A172 (cell line): ENCODE results near the gene RAPGEF4. TPM values are rescaled to one million over a fixed set of nuclear protein-coding genes. Genes with fewer than 3 reads are reported as not detected.
"Not testable (repeated sequence)": the region's sequence is repeated elsewhere in the genome, so short reads cannot be mapped to it uniquely, and the experiment has no call there.

ENCODE experiments used
- DNase-seq: peaks from one replicate; pipeline ENCODE4 v3.0.0-alpha.2; 2015; ENCODE audit warnings: low spot score
- total RNA-seq: library from RNA; depleted of rRNA; stranded (reverse); fragments of >200 nt; shearing (Covaris generic); gene quantifications from 2 replicates; pipeline ENCODE4 v1.2.3, GENCODE V29; 2014

RAPGEF4 gene
- total RNA-seq, 1 experiment from 2014 or later: not detected

GRCh38 chr2:173033084-173033483, 297.4 kb downstream of the RAPGEF4 start:
- DNase-seq: no peak

DNA sequence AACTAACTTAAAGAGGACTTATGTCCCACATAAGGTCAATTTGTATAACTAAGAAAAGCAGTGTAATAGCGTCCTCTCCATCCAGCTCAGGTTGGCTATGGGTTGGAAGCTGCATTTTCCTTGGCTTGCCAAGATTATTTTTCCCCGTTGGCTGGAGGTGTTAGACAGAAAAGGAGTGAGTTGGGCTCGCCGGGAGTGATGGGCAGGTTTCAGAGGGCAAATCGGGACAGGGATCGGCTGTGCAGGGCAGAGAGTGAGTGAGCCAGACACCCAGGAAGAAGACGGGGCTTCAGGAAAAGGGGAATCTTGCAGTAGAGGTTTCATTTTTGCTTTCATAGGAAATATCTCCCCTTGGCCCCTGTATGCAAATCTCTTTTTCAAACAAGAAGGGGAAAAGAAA, 298.5 kb downstream of the RAPGEF4 start:
- DNase-seq: no peak

- no peak for DNase-seq
Observed at GRCh38 chr2:173037245-173038120, 301.8 kb downstream of the RAPGEF4 start.

DNA sequence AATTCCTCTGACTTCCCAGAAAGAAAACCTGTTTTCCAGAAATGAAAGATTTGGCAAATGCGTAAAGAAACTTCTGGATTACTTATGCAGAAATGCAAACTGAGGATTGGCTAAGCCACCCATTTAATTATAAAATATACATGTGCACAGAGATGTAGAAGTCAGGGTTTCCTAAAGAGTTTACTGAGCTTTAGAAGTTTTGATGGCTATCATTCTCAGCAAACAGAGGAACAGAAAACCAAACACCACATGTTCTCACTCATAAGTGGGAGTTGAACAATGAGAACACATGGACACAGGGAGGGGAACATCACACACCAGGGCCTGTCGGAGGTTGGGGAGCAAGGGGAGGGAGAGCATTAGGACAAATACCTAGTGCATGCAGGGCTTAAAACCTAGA, 302.6 kb downstream of the RAPGEF4 start:
- DNase-seq: not testable (repeated sequence)

DNA sequence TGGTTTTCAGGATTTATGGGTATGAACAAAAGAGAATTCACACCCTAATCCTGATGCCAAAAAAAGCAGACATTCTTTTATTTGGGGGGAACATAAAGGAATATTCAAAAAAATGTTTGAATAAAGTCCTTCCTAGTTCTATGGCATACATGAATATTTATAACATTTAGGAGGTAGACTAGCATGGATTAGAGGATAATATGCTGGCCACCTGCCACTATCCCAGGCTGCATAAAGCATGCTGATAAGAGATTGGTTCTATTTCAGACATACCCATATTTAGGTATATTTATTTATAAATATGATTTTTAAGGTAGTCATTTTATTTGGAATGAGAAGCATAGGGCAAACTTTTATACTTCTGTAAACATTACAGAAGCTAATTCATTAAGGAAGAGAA, 305.1 kb downstream of the RAPGEF4 start:
- DNase-seq: no peak

DNA sequence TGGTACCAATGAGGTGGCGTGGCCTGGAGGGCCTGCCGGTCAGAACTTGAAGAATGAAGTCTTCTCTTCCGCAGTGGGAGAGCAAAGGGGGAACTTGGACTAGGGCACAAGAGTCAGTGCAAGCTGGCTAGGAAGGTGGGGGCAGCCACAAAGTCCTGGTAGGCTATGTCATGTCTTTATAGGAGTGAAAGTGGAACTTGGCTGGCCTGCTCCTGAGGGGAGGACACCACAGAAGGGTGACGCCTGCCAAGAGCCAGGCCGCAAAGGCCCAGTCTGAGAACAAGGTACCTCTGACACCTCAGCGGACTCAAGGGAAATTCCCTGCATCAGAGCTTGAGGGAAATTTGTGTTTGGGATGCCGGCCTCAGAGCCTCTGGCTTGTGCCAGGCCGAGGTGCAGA, 307.8 kb downstream of the RAPGEF4 start:
- DNase-seq: no peak

DNA sequence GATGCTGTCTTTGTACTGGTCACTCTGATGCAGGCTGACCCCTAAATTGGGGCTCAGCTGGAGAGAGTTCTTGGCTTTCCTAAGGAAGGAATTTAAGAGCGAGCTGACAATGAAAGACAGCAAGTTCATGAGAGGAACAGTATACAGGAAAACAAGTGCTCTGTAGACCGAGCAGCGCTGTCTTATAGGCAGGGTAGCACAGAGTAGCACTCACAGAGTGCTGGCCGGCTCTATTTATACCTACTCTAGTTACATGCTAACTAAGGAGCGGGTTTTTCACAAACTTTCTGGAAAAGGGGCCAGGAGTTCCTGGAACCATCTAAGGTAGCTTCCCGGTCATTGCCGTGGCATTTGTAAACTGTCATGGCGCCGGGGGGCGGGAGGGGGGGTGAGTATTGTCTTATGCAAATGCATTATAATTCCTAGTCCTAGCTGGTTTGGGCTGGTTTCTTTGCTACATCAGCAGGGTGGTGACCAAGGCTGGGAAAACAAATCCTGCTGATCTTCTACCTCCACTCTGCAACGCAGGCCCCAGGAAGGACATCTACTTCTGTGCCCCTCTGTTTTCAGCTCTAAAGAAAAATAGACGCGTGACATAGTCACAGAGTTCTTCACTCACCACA, 308.4 kb downstream of the RAPGEF4 start:
- DNase-seq: no peak

- no peak for DNase-seq
Observed at GRCh38 chr2:173044686-173045085, 309.0 kb downstream of the RAPGEF4 start.

- no peak for DNase-seq
Observed at GRCh38 chr2:173045181-173045580, 309.5 kb downstream of the RAPGEF4 start.

DNA sequence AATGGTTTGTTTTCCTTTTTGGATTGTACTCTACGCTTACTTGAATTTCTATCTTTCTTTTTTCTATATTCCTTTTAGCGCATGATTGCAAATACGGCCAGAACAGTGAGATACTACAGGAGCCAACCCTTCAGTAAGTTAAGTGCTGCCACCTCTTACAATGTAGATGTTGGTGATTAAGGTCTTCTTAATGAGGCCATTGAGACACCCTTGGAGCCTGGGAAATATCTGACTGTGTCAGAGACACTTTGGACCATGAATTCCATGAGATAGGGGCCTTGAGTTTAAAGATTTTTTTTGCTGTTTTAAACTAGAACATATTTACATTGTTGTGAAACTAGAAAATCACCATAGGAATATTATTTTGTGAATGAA, 312.9 kb downstream of the RAPGEF4 start:
- no peak for DNase-seq

GRCh38 chr2:173048897-173049661, 313.4 kb downstream of the RAPGEF4 start:
- DNase-seq: peak; percentile 99

- no peak for DNase-seq
Observed at GRCh38 chr2:173049831-173050230, 314.2 kb downstream of the RAPGEF4 start.

DNA sequence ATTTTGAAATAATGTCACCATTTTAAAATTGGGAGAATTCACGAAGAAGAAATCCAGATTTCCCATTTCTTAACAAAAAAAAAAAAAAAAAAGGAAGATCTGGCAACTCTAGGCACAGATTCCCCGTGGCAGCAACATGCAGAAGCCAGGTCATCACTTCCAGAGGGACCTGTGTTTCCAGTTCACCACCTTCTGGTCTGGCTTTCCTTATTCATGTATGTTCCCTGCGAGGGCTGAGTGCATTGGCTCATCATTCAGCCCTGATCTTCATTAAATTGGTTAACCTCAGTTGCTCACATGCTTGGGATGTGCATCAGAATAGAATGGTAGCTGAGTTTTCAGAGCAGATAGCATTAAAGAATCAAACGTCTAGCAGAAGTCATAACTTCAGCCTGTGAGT, 315.0 kb downstream of the RAPGEF4 start:
- DNase-seq: no peak

DNA sequence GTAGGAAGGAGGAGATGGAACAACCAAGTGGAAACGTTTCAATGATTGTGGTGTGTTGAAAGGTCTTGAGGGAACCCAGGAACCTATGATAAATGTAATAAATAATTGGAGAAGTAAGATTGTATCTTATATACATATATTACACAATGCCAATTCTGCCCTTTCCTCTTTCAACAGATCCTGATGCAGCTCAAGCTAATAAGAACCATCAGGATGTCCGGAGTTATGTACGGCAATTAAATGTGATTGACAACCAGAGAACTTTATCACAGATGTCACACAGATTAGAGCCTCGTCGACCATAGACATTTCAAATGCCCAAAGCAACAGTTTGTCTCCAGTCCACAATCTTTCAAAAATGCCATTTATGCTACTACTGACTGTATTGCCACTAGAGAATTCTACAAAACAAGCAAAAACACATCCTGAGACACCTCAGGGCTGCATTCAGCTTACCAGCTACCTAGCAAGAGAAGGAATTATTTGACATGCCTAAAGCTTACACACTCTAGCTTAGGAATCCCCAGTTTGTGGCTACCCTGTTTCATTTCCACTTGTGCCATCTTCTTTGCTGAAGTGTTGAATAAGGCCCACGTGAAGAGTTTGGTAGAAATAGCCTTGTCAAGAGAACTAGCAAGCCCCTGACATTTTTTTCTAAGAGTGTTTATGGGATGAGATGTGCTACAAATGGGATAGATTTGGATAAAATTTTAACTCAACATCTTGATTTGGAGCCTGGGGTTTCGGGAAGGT, 316.0 kb downstream of the RAPGEF4 start:
- DNase-seq: no peak

GRCh38 chr2:173053043-173053699, 317.5 kb downstream of the RAPGEF4 start:
- peak; percentile 33 for DNase-seq

- peak; percentile 42 for DNase-seq
Observed at GRCh38 chr2:173054466-173054865, 318.8 kb downstream of the RAPGEF4 start.

DNA sequence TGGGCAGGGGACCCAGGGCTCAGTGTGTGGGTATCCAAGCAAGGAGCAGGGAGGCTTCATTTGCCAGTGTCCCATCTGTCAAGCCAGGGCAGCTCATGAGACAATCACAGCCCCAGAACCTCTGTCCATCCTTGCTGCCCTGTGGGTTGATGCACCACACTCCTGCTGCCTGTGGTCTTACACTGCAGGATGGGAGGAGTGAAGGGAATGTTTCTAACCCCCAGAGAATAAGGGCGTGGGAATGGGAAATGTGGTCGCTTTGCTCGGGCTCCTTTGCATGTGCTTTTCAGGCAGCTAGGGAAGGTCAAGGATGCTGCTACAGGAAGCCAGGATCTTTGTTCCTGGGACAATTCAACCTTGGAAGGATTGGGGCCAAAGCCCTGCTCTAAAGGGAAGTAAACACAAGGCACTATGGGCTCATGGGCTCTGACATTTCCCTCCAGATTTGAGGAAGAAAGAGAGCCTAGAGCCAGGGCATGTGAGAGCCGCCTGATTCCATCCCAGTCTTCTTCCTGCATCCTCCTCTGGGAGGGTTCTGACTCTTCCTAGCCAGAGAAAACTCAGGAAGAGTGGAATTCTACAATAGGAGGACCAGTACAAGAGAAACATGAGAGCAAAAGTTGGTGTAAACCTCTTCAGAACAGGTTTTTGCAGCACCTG, 321.2 kb downstream of the RAPGEF4 start:
- no peak for DNase-seq

DNA sequence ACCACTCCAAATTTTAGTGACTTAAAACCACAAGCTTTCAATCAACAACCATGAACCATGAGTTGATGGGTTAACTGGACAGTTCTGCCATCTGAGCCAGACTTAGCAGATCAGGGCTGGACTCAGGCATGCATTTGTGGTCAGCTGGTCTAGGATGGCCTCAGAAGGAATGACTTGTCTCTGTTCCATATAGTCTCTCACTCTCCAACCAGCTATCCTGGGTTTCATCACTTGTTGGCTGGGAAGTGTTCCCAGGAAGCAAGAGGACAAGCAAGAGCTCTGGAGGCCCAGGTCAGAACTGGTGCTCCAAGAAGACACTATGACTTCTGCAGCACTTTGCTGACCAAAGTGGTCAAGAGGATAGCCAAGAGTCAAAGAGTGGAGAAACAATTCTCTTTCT, 322.5 kb downstream of the RAPGEF4 start:
- no peak for DNase-seq

DNA sequence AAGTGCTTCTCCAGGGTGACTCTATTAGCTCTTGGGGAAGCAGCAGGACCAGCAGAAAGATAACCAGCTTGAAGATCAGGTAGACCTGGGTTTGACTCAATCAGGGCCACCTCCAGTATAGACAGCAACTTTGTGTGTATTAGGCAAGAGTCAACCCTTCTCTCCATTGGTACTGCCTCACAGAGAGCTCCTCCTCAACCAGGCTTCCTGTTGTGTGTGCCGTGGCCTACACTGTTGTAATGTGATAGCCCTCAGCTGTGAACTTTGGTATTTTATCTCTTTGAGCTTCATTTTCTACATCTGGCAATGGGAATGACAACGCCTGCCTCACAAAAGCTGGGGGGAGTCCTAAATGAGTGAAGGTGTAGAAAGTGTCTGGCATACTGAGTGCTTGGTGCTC, 323.0 kb downstream of the RAPGEF4 start:
- no peak for DNase-seq

DNA sequence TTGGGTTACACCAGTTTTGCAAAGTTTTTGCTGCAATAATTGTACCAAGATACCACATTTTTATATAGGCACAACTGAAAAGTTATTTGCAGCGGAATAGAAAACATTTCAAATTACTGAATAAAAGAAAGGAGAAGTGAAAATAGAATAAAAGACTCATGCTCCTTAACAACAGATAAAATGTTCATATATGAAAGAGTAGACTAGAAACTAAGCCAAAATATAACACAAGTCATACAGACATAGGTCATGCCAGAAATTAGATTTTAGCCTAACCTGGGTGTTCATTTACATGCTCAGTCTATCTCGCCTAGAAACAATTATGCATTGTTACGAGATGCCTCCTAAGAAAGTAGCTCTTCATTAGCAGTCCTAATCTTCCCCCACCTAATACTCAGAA, 323.6 kb downstream of the RAPGEF4 start:
- DNase-seq: no peak

GRCh38 chr2:173059971-173060461, 324.4 kb downstream of the RAPGEF4 start:
- DNase-seq: no peak
